ENCODE measurements around the gene KIF25. TPM values are rescaled to one million over a fixed set of nuclear protein-coding genes. Genes with fewer than 3 reads are reported as not detected.

Gene KIF25
- total RNA-seq, 1 experiment from 2014 or later: 0.59 TPM

DNA sequence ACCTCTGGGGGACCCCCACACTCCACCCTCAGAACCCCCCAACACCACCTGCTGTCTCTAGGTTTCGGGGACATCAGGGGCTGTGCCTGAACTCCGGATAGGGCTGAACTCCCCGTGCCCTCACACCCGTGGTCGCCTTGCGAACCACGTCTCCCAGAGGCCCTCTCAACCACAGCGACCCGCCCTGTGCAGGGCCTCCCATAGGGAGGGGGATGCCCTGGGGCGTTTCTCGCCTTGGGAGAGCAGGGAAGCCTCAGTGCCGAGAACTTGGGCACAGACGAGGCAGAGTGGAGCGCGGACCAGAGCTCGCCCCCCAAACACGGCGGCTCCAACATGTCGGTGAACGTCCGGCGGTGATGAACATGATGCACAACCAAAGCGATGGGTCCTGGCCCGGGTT lies 74.8 kb downstream of the KIF25 start:
- Mint-ChIP-seq H3K27me3 (ENCODE audit: low read depth) (peaks cover 3% of the 10 kb centered on the region), H3K36me3 (ENCODE audit: insufficient read depth in 1 of 3, low read depth in 3 of 3) (no peaks in the 10 kb centered on the region), H3K9me3 (no peaks in the 10 kb centered on the region; a peak in 1 of 5 replicates), H3K4me3 (no peak overlapping the region), H3K27ac (no peak overlapping the region), H3K4me1 (peaks cover 7 to 12% of the 10 kb centered on the region in 2 experiments)
- no peak overlapping the region for H2BK5ac ChIP-seq (ENCODE audit: insufficient read length, low read length)
- no peaks in the 10 kb centered on the region for H4K20me1 ChIP-seq (ENCODE audit: control insufficient read depth, insufficient read depth, insufficient read length)
- no peaks in the 10 kb centered on the region for H3K79me1 ChIP-seq (ENCODE audit: insufficient read depth, low read depth, low read length, poor library complexity, severe bottlenecking)
- DNase-seq: no peak
- H3K18ac ChIP-seq (ENCODE audit: insufficient read length, low read depth, low read length): no peak overlapping the region
- H3K14ac ChIP-seq (ENCODE audit: insufficient read depth, low read length): no peak overlapping the region; the same call in 1 of the 2 replicates
- no peak overlapping the region for H3K4ac ChIP-seq (ENCODE audit: low read depth, low read length)
- no peaks in the 10 kb centered on the region for H3K9me3 ChIP-seq (ENCODE audit: control insufficient read depth, low read depth, low read length)
- H2AK5ac ChIP-seq (ENCODE audit: insufficient read length, low read length): no peak overlapping the region
- no peak overlapping the region for H3K9ac ChIP-seq (ENCODE audit: extremely low read depth, insufficient read length, low read length)
- H3K27ac ChIP-seq (ENCODE audit: insufficient read length, low read depth, low read length): no peak overlapping the region
- H3K27me3 ChIP-seq (ENCODE audit: insufficient read depth, low read length): no peaks in the 10 kb centered on the region
- no peak for TF ChIP-seq CTCF (conservative IDR thresholded peaks at IDR 0.05)
- H2AFZ ChIP-seq (ENCODE audit: low read length): no peak overlapping the region
- no CpG with 5 or more reads among the region's 24 CpGs for WGBS (ENCODE audit: extremely low coverage, insufficient read length, low lambda C conversion rate)
- H3K56ac ChIP-seq (ENCODE audit: insufficient read length, low read depth, low read length): no peak overlapping the region
- H2BK20ac ChIP-seq (ENCODE audit: low read depth, low read length, poor library complexity, severe bottlenecking): no peak overlapping the region
- no peak overlapping the region for H4K8ac ChIP-seq (replicated peaks; ENCODE audit: insufficient read length, low read depth, low read length)
- H3K79me2 ChIP-seq (ENCODE audit: insufficient read depth, low read length): no peaks in the 10 kb centered on the region
- no peak overlapping the region for H4K5ac ChIP-seq (ENCODE audit: insufficient read length, low read depth, low read length)
- no peaks in the 10 kb centered on the region for H3K4me1 ChIP-seq (ENCODE audit: insufficient read depth, low read length)
- H3K4me2 ChIP-seq (ENCODE audit: insufficient read depth, insufficient read length, low read length): no peak overlapping the region
- H3K23ac ChIP-seq (ENCODE audit: insufficient read length, low read depth, low read length): no peak overlapping the region
- no peak overlapping the region for H2BK15ac ChIP-seq (ENCODE audit: low read depth, low read length)
- H2BK12ac ChIP-seq (ENCODE audit: insufficient read length, low read depth, low read length): no peak overlapping the region
- no peaks in the 10 kb centered on the region for H3K23me2 ChIP-seq (ENCODE audit: insufficient read length, low read depth, low read length, poor library complexity, severe bottlenecking)
- H4K91ac ChIP-seq (ENCODE audit: insufficient read length, low read depth, low read length): no peak overlapping the region
- H2BK120ac ChIP-seq (ENCODE audit: low read depth, low read length, poor library complexity, severe bottlenecking): no peak overlapping the region
- no peak overlapping the region for H3T11ph ChIP-seq (ENCODE audit: low read length)

Data from H9 (cell line).